OCI-M2 (cell line): ENCODE data around the gene TRIM45.
"Not testable (repeated sequence)": the region's sequence is repeated elsewhere in the genome, so short reads cannot be mapped to it uniquely, and the experiment has no call there.

Source experiments
- DNase-seq: peaks from one replicate; lab custom pipeline; 2025; ENCODE audit not compliant: unreplicated experiment; lab: John Stamatoyannopoulos, UW

Gene TRIM45

DNA sequence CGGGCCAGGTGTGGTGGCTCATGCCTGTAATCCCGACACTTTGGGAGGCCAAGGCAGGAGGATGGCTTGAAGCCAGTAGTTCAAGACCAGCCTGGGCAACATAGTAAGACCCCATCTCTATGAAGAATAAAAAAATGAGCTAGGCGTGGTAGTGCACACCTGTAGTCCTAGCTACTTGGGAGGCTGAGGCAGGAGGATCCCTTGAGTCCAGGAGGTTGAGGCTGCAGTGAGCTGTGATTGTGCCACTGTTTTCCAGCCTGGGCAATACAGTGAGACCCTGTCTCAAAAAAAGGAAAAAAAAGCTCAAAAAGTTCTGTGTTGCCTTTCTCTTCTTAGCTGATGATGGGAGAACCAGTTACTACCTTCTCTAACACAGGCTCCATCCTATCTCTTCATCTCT, 19.7 kb downstream of the TRIM45 start:
- DNase-seq = not testable (repeated sequence)

DNA sequence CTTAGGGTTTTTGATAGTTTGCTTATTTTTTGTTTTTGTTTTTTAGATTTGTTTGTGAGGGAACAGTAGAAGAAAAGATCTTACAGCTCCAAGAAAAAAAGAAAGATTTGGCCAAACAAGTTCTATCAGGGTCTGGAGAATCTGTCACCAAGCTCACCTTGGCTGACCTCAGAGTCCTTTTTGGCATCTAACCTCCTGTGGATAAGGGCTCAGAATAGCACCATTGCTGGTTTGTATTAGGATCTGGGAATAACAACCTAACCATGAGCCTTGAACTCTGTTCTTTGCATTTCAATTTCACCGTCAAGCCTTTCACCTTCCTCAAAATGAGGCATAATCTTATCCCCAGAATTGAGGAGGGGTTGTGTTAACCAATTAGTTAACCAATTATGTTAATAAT, 20.2 kb downstream of the TRIM45 start:
- no peak for DNase-seq

DNA sequence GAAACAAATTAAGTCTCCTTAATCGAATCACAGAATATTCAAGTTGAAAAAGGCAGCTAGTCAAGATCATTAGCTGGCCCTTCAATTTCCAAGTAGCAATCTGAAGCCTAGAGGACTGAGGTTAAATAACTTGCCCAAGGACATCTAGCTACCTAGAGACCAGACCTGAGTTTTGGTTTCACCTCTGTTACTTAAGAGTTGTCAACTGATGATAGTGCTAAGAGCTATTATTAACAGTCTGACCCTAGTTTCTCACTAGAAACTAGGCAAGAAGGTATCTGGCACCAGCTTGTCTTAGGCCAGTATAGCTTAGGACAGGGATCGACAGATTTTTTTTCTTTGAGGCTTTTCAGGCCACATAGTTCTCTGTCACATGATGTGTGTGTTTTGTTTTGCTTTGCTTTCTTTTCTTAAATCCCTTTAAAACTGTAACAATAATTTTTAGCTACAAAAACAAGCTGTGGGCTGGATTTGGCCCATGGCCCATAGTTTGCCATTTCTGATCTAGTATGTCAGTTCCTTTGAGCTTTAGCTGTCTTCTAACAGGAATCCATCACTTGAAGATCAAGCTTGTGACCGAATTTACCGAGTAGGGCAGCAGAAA, 23.2 kb downstream of the TRIM45 start:
- DNase-seq = no peak

DNA sequence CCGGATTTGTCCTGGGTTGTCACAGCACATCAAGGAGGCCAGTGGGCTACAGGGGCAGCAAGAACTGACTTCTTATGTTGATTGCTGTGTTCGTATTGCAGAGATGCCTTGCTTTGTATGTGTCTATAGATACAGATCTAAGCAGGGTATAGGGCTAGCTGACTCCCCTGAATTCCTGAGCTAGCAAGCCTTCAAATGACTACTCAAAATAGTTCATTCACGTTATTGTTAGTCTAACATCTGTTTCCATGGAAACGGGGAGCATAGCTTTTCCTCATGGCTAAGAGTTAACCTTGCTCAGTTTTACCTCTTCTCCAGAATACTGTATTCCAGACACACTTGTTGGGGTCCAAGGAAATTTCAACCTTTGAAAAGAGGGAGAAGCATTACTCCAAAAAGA, 24.1 kb downstream of the TRIM45 start:
- DNase-seq = no peak

DNA sequence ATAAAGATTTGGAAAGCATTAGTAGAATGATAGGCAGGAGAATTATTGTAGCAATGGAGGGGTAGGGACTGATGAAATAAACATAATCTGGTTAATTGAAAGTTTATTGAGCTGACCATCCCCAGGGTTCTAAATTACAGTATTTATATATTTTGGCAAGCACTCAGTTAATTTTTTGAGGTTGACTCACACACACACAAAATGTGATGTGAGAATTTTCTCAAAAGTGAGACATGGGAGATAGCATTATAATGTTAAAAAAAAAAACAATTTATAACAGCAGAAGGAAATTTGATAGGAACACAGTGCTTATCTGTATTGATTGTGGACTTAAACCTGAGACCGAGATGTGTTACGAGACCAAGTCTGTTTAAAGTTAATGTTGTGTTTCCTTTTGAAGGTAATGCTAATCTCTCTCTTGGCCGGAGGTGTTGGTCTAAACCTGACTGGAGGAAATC, 24.6 kb downstream of the TRIM45 start:
- no peak for DNase-seq

DNA sequence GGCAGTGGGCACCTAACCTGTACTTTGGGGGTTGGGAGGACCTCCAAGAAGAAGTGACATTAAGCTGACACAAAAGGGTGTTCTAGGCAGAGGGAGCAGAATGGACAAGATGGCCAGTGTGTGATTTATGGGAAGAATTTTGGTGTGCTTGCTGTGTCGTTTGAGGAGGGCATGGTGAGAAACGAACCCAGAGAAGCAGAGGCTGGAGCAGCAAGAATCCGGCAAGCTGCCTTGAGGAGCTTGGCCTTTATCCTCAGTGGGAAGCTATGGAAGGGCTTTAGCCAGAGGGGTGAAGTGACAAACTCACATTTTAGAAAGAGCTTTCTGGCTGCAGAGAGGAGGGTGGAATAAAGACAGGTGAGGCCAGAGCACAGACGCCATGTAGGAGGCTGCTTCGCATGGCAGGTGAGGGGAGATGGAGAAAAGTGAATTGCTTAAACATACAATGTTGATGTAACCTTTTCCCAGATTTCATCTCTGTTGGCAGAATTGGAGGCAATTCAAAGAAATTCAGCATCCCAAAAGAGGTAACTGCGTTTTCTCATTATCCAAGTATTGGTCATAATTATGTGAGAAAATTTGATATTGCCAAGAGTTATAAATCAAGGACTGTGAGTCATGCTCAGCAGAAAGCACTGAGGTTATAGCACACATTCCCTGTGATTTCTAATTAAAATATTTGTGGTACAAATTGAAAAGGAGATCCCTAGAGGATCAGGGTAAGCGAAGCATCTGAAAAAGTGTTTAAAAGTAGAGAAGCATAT, 26.5 kb downstream of the TRIM45 start:
- no peak for DNase-seq

DNA sequence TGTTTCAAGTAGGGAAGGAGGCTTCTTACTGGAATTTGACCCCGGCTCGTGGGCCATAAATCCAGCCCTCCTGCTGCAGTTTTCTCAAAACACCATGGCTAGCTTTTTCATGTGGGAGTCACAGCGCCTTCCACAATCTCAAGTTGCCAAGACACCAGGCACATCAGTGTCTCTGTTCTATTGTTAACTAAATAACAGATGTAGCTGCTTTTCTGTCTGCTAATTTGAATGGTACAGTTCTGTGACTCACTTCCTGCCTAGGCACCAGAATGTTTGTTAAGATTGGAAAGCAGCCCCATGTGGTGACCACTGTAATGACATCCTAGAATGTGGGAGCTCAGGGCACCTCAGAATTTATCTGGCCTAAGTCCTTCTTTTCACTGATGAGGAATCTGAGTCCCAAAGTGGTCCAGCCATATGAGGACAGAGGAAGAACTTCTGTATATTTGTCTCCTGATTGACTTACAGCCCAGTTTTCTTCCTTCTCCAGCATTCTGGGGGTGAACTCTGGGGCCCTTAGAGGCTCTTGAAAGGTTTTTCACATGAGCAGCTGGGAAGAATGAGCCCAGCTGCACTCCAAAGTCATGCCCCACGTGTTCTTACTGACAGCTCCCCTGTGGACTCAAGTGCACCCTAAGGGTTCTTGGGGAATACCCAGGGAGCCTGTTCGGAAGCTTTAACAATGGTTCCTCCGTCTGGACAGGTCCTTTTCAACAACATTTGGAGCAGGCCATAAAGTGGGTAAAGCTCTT, 27.5 kb downstream of the TRIM45 start:
- no peak for DNase-seq

DNA sequence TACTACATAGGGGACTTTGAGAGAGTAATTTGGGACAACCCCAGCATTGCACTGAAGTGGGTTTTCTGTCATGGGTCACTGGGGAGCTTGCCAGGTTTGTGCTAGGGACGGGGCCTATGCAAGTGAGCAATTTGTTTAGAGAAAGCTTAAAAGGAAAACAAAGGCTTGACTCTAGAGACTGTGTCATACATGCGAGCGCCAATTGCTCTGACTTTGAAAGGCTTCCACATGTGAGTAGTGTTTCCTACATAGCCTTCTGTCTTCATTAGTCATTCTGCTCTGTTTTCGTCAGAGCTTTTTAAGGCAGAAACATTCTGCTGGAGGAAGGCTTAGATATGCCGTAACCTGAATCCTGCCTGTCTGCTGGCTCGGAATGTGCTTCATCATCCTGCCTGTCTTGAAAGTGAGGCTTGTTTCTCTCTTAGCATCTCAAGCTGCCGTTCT, 28.4 kb downstream of the TRIM45 start:
- DNase-seq = no peak

DNA sequence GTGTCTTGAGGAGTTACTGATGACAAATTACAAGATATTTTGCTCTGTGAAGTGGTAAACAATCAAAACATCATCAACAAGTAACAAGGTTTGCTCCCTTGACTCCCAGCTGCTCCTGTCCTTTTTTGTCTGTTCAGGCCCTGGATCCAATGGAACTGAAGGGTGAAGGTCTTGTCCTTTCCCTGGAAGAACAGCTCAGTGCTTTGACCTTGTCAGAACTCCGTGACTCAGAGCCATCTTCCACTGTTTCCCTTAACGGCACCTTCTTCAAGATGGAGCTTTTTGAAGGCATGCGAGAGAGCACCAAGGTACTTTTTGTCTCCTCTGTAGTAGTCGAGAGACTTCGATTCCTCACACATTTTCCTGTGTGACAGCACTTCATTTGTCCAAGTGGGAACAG, 29.0 kb downstream of the TRIM45 start:
- DNase-seq = no peak

DNA sequence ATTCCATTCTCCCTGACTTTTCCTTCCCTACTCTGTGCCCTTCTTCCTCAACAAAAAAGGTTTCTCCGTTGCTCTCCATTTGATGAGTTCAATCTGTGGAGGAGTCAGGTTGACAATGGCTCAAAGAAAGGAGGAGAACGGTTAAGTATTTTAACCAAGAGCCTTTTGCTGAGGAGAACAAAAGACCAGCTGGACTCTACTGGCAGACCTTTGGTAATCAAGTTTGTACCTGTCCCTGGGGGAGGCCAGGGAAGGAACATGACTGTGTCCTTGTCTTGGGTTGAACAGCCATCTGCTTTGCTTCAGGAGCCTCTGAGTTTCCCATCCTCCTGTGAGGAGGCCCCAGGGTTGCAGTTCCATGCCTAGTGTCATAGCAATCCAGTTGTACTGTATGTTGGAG, 31.6 kb downstream of the TRIM45 start:
- DNase-seq = no peak

DNA sequence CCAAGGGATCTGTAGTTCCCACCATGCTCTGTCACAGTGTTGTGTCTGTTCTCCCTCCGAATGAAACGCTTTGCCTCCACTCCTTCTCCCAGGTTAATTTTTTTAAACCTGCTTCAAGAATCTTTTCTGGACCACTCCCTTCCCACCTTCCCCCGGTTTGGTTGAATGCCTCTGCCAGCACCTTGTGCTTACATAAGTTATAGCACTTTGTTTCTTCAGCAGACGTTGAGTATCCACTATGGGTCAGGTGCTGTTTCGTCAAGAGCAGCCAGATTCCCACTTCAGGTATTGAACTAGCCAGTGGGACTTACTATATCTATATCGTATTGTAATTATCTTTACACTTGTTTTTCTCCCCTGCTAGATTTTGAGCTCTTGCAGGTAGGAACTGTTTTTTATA, 33.9 kb downstream of the TRIM45 start:
- no peak for DNase-seq

DNA sequence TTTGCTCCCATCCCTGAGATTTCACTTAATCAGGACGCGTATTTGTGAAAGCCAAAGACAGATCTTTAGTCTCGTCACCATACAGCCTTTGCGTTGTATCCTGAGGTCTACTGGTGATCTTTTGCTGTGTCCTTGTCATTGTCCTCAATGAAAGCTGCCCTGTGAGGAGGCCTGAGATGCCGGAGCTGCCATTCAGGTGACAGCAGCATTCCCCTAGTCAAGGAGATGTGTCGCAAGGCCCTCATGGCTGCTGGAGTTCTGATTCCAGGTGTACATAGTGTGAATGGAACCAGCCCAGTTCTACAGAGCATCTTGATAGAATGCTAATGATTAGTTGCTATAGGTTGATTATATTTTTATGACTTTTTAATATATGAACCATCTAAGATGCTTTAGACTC, 37.3 kb downstream of the TRIM45 start:
- DNase-seq = no peak

DNA sequence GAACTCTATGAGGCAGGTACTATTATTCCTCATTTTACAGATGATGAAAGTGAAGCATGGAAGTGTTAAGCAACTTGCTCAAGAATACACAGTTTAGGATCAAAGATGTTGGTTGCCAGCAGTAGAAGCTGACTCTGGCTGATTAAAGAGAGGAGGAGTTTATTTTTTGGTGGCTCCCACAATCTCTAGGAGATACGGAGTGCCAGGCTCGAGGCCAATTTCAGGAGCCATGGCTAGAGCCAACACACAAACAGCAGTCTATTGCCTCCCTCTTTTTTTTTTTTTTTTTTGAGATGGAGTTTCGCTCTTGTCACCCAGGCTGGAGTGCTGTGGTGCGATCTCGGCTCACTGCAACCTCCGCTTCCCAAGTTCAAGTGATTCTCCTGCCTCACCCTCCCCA, 41.8 kb downstream of the TRIM45 start:
- DNase-seq = no peak

DNA sequence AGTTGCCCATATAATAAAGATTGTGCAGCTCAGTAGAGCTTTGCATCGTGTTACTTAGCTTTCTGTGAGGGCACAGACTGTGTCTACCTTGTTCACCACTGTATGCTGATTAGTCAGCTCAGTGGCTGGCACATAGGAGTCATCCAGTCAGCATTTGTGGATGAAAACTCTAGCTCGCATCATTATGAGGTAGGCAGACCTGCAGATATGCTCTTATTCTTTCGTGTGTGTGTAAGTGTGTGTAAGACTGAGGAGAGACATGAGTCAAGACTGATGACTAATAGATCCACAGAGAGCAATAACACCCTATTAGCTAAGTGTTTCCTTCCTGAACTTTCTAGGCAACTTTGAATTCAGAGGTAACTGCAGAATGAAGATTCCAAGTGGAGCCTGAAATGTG, 44.3 kb downstream of the TRIM45 start:
- DNase-seq = no peak

DNA sequence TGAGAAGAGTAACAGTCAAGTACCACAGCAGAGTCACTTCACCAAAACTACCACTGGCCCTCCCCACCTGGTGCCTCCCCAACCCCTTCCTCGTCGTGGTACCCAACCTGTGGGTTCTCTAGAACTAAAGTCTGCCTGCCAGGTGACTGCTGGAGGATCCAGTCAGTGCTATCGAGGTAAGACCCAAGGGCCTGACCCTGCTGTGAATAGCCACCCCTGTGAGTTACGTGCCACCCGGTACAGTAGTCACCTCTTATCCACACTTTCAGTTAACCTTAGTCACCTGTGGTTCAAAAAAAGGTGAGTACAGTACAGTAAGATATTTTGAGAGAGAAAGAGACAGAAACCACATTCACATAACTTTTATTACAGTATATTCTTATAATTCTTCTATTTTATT, 44.9 kb downstream of the TRIM45 start:
- no peak for DNase-seq

DNA sequence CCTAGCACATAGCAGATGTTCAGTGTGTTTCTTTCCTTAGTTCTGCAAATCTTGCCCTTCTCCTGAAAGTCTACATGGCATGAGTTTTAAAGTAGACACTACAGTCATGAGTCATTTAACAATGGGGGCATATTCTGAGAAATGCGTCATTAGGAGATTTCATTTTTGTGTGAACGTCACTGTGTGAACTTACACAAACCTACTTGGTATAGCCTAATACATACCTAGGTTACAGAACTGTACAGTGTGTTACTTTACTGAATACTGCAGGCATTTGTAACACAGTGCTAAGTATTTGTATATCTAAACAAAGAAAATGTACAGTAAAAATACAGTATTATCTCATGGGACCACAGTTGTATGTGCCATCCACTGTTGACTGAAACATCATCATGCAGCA, 51.4 kb downstream of the TRIM45 start:
- DNase-seq = no peak

DNA sequence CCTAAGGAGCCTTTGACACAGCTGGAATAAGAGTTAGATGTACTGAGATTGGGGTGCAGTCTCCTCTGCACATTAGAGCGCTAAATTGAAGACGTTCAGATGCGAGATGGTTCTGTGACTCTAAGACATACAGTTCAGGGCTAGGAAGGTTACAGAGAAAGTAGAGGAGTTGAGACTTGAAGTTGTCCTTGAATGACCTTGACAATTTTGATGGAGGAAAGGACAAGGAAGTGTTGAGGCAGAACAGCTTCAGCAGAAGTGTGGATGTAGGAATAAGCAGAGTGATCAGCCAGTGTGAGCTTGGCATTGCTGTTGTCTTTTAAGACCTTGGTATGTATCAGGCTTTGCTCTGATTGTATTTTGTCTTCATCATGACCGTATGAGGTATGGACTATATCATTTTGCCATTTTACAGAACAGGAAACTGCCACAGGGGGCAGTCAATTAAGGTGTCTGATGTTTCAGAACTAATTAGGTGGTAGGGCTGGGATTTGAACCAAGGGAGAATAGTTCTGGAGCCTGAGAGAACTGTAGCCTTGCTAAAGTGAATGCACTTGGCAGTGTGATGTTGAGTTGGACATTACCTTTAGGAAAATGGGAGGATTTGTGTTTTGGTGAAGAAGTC, 52.2 kb downstream of the TRIM45 start:
- no peak for DNase-seq

DNA sequence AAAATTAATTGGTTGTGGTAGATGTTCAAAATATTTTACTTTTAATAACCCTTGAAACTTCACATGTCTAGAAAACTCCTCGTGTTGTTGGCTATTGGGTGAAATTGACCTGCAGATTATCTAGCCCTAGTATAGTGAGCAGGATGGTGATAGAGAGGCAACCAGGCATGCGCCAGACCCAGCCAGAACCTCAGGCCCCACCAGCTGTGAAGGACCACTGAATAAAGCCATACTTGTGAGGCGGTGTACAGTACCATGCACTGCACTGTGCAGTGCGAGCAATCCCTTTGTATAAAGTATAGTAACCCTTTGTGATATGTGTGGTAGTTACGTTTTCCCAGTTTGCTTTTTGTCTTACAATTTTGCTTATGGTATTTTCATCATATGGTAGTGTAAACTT, 53.0 kb downstream of the TRIM45 start:
- no peak for DNase-seq

DNA sequence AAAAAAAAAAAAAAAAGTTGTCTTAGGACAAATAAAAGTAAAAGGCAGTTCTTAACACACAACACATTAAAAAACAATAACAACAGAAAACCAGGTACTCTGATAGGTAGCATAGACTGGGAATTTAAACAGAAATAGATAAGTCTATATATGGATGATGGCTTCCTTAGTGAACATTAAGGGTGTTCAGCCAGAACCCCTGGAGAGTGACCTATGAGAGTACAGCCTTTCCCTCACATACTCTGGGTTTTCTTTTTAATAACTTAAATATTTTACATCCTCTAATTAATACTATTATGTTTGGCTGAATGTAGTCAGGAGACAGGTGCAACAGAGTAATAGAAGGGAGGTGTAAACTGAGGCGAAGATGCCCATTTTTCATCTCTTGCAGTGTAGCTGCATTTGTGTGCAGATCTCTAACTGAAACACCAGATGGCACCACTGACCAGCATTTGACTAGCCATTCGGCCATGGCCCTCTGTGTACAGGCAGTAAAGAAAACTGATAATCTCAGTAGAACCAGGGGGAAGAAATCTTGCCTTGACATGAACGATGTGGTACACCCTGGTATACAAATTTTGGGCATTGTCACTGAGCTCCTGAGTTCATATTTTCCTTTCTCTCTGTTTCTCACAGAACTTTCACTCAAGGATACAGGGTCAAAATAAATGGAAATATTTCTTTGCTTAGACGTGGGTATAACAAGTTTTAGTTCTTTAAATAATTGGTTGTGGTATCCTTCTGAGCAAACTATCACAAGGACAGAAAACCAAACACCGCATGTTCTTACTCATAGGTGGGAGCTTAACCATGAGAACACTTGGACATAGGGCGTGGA, 53.8 kb downstream of the TRIM45 start:
- no peak for DNase-seq

DNA sequence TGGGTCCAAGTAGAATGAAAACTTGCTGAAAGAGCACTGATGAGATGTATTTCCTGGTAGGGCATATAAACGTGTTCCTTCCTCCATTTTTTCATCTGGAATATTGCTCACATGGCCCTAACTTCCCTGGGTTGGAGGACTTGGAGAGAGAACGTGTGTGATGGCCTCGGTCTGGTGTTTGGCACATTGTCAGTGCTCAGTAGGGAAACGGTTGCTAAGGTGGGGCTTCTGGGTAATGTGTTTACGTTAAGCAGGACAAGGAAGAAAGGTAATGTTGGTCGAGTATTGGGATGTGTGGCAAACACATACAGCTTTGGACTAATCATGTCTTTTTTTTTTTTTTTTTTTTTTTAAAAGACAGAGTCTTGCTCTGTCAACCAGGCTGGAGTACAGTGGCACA, 55.2 kb downstream of the TRIM45 start:
- DNase-seq = no peak

DNA sequence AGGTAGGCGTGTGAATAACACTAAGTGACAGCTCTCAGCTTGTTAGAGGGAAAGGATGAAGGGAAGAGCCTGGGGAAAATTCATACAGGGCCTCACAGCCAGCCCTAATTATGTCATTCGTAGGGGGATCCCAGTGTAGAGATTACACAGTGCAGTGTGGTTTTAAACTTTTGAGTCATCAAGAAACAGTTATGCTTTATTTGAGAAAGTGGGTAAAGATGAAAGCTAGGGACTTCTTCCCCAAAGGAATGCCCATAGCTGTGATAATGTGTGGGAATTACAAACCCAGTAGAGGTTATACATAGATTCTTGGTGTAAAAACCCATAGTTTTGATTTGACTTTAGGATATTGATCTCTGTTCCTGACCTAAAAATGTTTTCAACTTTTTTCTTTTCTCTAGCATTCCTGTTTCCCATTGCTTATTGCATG, 59.5 kb downstream of the TRIM45 start:
- no peak for DNase-seq
